ENCODE results near the gene ADIPOR2.

Gene ADIPOR2

GRCh38 chr12:1790444-1790843 is 99.6 kb downstream of the ADIPOR2 start:
- no peaks in the 10 kb centered on the region for H3K27me3 ChIP-seq (ENCODE audit: insufficient read depth, low read length)
- H3F3A ChIP-seq (ENCODE audit: insufficient read depth, low read length): no peaks in the 10 kb centered on the region
- H3K36me3 ChIP-seq (ENCODE audit: insufficient read depth, low read length): peaks cover 31% of the 10 kb centered on the region
- no peaks in the 10 kb centered on the region for H3K9me3 ChIP-seq (ENCODE audit: low read length)
- H3K79me2 ChIP-seq (ENCODE audit: insufficient read depth, low read length): no peaks in the 10 kb centered on the region
- no peaks in the 10 kb centered on the region for H3K9me2 ChIP-seq (ENCODE audit: low read depth, low read length)
- no peak overlapping the region for H3K4me3 ChIP-seq (ENCODE audit: low read depth, low read length, poor library complexity, severe bottlenecking)
- no peak overlapping the region for H2AFZ ChIP-seq (ENCODE audit: low read length)
- H3K9ac ChIP-seq (ENCODE audit: low read length): no peak overlapping the region
- no peaks in the 10 kb centered on the region for H4K20me1 ChIP-seq (ENCODE audit: insufficient read depth, low read length)
- no peak overlapping the region for H3K27ac ChIP-seq (ENCODE audit: low read depth, low read length, poor library complexity, severe bottlenecking)
- H3K4me2 ChIP-seq (ENCODE audit: low read length): peak overlapping the region; percentile 2; the same call in 1 of the 2 replicates
- peaks cover 17% of the 10 kb centered on the region for H3K4me1 ChIP-seq (ENCODE audit: insufficient read depth, low read length, severe bottlenecking)
- TF ChIP-seq EZH2 (IDR thresholded peaks at IDR 0.05; ENCODE audit: borderline replicate concordance, low read length): no peak
- TF ChIP-seq, protein P1, sequence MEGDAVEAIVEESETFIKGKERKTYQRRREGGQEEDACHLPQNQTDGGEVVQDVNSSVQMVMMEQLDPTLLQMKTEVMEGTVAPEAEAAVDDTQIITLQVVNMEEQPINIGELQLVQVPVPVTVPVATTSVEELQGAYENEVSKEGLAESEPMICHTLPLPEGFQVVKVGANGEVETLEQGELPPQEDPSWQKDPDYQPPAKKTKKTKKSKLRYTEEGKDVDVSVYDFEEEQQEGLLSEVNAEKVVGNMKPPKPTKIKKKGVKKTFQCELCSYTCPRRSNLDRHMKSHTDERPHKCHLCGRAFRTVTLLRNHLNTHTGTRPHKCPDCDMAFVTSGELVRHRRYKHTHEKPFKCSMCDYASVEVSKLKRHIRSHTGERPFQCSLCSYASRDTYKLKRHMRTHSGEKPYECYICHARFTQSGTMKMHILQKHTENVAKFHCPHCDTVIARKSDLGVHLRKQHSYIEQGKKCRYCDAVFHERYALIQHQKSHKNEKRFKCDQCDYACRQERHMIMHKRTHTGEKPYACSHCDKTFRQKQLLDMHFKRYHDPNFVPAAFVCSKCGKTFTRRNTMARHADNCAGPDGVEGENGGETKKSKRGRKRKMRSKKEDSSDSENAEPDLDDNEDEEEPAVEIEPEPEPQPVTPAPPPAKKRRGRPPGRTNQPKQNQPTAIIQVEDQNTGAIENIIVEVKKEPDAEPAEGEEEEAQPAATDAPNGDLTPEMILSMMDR (IDR thresholded peaks at IDR 0.05; ENCODE audit: low read length): no peak

DNA sequence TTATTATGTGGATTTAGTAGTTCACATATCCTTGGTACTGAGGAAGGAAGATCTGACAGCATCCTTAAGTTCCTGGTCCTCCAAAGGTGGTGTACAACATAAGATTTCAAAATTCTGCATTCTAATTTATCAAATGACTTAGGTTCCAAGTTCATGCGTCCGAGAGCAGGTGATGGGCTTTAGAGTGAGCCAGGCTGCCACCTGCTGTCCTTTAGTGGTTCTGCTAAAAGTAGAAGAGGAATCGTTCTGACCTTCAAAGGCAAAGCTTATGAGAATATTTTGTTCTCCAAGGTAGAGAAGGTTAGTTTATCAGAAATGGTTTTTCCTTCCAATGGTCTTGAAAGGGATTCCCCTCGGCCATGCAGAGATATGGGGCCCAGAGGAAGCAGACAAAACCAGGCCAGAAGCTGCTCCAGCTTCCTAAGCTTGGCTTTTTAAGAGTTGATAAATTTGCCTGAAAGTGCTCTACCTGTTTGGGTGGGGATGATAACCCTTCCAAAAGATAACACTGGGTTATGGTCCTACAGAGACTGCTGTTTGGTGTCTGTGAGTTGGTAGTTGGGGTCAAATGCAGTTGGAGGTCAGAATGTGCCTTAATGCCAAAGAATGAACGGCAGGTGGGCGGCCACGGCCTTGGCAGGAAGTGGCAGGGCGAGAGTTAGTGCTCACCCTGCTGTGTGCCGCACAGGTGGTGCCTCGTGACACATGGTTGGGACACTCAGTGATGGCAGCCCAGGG is 100.4 kb downstream of the ADIPOR2 start:
- Histone ChIP-seq H2AFZ (ENCODE audit: low read length) (no peak overlapping the region), H3K4me1 (ENCODE audit: insufficient read depth, low read length, severe bottlenecking) (peaks cover 23% of the 10 kb centered on the region), H3K9ac (ENCODE audit: low read length) (no peak overlapping the region), H3F3A (ENCODE audit: insufficient read depth, low read length) (no peaks in the 10 kb centered on the region), H3K4me3 (ENCODE audit: low read depth, low read length, poor library complexity, severe bottlenecking) (no peak overlapping the region), H4K20me1 (ENCODE audit: insufficient read depth, low read length) (no peaks in the 10 kb centered on the region), H3K79me2 (ENCODE audit: insufficient read depth, low read length) (no peaks in the 10 kb centered on the region), H3K9me3 (ENCODE audit: low read length) (no peaks in the 10 kb centered on the region), H3K27ac (ENCODE audit: low read depth, low read length, poor library complexity, severe bottlenecking) (no peak overlapping the region), H3K4me2 (ENCODE audit: low read length) (no peak overlapping the region; the same call in 1 of the 2 replicates), H3K9me2 (ENCODE audit: low read depth, low read length) (no peaks in the 10 kb centered on the region), H3K36me3 (ENCODE audit: insufficient read depth, low read length) (peaks cover 23% of the 10 kb centered on the region), H3K27me3 (ENCODE audit: insufficient read depth, low read length) (no peaks in the 10 kb centered on the region)
- TF ChIP-seq EZH2 (IDR thresholded peaks at IDR 0.05; ENCODE audit: borderline replicate concordance, low read length): no peak
- TF ChIP-seq, protein P1 (IDR thresholded peaks at IDR 0.05; ENCODE audit: low read length): peak; percentile 96

GRCh38 chr12:1792406-1792805 is 101.5 kb downstream of the ADIPOR2 start:
- no peak overlapping the region for H3K9ac ChIP-seq (ENCODE audit: low read length)
- no peaks in the 10 kb centered on the region for H3K27me3 ChIP-seq (ENCODE audit: insufficient read depth, low read length)
- TF ChIP-seq, protein P1 (IDR thresholded peaks at IDR 0.05; ENCODE audit: low read length): no peak
- no peak for TF ChIP-seq EZH2 (IDR thresholded peaks at IDR 0.05; ENCODE audit: borderline replicate concordance, low read length)
- H2AFZ ChIP-seq (ENCODE audit: low read length): no peak overlapping the region
- no peaks in the 10 kb centered on the region for H4K20me1 ChIP-seq (ENCODE audit: insufficient read depth, low read length)
- H3K36me3 ChIP-seq (ENCODE audit: insufficient read depth, low read length): peaks cover 12% of the 10 kb centered on the region
- no peaks in the 10 kb centered on the region for H3K9me3 ChIP-seq (ENCODE audit: low read length)
- H3K4me3 ChIP-seq (ENCODE audit: low read depth, low read length, poor library complexity, severe bottlenecking): no peak overlapping the region
- H3K9me2 ChIP-seq (ENCODE audit: low read depth, low read length): no peaks in the 10 kb centered on the region
- H3K4me1 ChIP-seq (ENCODE audit: insufficient read depth, low read length, severe bottlenecking): peaks cover 35% of the 10 kb centered on the region
- H3F3A ChIP-seq (ENCODE audit: insufficient read depth, low read length): no peaks in the 10 kb centered on the region
- no peak overlapping the region for H3K27ac ChIP-seq (ENCODE audit: low read depth, low read length, poor library complexity, severe bottlenecking)
- no peaks in the 10 kb centered on the region for H3K79me2 ChIP-seq (ENCODE audit: insufficient read depth, low read length)
- no peak overlapping the region for H3K4me2 ChIP-seq (ENCODE audit: low read length)

Data from OCI-LY1 (cell line).